HG03159 (cell line): ENCODE data around the gene TNS3.
"Not testable (repeated sequence)": the region's sequence is repeated elsewhere in the genome, so short reads cannot be mapped to it uniquely, and the experiment has no call there.

ENCODE experiments used
- ATAC-seq: cut with Tn5 transposase; IDR thresholded peaks from one replicate; pipeline ENCODE4 v1.9.1; 2021; ENCODE audit warnings: mild to moderate bottlenecking, moderate library complexity; ENCODE audit not compliant: unreplicated experiment

The TNS3 gene

DNA sequence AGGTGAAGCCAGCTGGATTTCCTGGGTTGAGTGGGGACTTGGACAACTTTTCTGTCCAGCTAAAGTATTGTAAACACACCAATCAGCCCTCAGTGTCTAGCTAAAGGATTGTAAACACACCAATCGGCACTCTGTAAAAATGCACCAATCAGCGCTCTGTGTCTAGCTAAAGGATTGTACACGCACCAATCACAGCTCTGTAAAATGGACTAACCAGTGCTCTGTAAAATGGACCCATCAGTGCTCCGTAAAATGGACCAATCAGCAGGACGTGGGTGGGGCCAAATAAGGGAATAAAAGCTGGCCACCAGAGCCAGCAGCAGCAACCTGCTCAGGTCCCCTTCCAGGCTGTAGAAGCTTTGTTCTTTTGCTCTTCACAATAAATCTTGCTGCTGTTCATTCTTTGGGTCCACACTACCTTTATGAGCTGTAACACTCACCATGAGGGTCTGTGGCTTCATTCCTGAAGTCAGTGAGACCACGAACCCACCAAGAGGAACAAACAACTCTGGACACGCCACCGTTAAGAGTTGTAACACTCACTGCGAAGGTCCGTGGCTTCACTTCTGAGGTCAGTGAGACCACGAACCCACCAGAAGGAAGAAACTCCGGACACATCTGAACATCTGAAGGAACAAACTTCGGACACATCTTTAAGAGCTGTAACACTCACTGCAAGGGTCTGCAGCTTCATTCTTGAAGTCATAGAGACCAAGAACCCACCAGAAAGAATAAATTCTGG lies 21.8 kb upstream of the TNS3 start:
- not testable (repeated sequence) for ATAC-seq

DNA sequence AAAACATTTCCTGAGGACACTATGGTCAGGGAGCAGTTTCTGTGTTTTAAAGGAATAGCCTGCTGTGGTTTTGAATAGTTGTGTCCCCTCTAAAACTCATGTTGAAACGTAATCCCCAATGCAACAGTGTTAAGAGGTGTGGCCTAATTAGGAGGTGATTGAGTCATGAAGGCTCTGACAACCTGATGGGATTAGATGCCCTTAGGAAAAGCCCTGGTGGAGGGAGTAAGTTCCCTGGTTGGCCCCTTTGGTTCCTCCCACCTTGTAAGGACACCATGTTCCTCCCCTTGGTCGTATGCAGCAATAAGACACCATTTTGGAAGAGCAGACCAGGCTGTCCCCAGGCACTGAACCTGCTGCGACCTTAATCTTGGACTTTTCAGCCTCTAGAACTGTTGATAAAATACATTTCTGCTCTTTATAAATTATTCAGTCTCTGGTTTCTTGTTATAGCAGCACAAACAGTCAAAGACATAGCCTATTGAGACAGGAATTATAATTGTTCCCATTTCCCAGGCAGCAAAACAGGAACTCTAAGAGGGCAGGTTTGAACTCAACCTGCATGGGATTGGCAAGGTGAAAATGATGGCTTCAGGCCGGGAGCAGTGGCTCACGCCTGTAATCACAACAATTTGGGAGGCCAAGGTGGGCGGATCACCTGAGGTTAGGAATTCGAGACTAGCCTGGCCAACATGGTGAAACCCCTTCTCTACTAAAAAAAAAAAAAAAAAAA lies 20.5 kb upstream of the TNS3 start:
- ATAC-seq: no peak

DNA sequence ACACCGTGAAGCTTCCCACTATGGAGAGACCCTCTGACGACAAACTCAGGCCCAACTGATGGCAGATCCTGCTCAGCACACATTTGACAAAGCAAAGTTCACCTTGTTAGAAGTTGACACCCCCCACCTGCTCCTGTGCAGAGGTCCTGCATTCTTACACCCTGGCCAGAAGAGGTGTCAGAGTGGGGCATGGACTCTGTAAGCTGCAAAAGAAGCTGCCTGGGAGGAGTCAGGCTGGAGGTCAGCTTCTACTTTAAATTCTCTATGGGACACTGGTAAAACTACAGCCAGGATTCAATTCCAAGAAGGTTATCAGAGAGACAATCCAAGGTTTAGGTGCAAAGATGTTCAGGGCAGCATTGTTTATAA lies 20.0 kb upstream of the TNS3 start:
- no peak for ATAC-seq

DNA sequence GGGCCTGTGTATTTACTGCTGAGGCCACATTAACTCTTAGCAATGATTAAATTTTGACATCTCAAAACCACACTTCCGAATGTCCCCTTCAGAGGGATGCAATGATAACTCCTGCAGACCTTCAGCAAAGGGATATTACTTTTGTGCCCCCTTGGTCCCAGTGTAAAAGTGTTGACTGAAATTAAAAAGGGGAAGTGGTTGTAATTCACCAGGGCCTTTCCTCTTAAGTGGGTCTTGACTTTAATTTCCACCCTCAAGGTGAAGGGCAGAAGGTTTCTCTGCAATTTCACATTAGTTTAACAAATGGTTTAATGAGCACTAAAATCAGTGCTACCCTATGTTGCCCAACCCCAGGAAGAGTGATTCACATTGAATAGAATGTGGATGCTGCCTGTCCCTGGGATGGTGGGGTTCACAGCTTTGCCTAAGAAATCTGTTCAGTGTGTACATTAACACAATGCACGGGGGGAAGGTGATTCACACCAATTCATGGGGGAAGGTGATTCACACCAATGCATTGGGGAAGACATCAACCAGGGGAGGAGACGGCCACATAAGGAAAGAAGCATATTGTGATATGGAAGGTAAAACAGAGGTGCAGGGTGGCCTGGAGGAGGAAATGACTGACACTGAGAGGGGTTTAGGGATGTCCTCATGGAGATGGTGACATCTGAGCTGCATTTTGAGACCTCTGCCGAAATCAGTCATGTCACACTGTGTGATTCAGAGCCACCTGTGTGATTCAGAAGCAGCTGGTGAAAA lies 19.4 kb upstream of the TNS3 start:
- no peak for ATAC-seq

DNA sequence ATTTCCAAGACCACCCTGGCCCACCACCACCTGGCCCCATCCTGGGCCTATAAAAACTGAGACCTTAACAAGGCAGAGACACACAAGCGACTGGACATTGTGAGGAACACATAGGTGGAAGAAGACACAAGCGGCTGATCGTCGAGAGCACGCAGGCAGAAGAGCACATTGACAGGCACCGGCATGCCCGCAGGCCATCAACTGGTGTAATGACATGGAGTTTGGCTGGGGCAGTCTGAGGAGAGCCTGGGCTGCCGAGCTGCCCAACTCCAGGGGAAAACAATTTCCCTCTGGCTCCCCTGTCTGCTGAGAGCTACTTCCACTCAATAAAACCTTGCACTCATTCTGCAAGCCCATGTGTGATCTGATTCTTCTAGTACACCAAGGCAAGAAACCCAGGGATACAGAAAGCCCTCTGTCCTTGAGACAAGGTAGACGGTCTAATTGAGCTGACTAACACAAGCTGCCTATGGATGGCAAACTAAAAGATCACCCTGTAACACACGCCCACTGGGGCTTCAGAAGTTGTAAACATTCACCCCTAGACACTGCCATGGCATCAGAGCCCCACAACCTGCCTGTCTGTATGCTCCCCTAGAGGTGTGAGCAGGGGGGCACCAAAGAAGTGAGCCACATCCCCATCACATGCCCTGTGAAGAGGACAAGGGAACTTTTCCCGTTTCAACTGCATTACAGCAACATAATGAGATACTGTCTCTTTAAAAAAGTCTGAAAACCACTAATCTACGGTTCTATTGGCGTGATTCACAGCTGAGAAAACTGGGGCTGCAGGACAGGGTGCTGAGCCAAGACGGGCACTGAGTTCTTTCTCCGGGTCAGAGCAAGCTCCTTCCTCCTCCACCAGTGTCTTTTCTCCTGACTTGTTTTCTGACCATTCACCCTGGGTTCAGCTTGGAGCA lies 18.5 kb upstream of the TNS3 start:
- ATAC-seq: no peak

DNA sequence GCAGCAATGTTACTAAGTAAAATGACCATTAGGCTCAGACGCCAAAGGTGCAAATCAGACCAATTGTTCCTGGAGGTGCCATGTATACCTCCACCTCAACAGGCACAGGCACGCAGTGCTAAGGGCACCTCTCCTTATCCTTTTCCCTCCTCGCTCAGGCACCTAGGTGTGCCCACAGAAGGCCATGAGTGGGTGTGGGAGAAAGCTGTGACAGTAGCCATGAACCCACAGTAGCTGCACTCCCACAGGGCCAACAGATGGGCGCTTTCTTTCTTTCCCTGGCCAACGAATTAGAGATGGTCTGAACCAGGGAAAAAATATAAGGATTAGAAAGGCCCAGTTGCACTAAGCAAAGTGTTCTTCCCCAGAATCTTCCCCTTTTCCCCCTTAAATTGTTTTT lies 15.5 kb upstream of the TNS3 start:
- ATAC-seq: no peak

DNA sequence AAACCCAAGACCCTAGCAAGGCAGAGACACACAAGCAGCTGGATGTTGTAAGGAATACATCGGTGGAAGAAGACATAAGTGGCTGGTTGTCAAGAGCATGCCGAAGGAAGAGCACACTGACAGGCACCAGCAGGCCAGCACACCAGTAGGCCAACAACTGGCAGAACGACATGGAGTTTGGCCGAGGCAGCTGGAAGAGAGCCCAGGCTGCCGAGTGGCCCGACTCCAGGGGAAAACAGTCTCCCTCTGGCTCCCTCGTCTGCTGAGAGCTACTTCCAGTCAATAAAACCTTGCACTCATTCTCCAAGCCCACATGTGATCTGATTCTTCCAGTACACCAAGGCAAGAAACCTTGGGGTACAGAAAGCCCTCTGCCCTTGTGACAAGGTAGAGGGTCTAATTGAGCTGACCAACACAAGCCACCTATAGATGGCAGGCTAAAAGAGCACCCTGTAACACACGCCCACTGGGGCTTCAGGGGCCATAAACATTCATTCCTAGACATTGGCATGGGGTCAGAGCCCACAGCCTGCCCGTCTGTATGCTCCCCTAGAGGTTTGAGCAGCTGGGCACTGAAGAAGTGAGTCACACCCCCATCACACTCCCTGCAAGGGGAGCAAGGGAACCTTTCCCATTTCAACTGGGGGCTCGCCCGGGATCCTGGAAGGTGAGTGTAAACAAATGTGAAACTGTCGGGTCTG lies 14.7 kb upstream of the TNS3 start:
- no peak for ATAC-seq

DNA sequence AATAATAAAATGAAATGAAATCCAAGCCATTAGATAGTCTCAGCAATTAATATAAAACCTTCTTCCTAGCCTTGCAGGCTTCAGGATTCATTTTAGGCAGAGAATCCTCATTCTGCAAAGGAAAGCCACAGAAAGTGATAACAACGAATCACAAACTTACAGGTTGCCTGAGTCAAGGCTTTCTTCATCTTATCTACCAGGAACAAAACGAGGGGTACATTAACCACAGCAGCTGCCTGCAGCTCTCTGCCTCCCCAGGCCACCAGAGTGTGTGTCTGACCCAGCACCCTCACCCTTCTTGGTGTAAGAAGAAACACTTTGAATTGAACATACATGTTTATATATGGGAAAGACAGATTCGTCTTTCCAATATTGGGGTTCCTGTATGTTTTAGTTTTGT lies 12.5 kb upstream of the TNS3 start:
- ATAC-seq: no peak

DNA sequence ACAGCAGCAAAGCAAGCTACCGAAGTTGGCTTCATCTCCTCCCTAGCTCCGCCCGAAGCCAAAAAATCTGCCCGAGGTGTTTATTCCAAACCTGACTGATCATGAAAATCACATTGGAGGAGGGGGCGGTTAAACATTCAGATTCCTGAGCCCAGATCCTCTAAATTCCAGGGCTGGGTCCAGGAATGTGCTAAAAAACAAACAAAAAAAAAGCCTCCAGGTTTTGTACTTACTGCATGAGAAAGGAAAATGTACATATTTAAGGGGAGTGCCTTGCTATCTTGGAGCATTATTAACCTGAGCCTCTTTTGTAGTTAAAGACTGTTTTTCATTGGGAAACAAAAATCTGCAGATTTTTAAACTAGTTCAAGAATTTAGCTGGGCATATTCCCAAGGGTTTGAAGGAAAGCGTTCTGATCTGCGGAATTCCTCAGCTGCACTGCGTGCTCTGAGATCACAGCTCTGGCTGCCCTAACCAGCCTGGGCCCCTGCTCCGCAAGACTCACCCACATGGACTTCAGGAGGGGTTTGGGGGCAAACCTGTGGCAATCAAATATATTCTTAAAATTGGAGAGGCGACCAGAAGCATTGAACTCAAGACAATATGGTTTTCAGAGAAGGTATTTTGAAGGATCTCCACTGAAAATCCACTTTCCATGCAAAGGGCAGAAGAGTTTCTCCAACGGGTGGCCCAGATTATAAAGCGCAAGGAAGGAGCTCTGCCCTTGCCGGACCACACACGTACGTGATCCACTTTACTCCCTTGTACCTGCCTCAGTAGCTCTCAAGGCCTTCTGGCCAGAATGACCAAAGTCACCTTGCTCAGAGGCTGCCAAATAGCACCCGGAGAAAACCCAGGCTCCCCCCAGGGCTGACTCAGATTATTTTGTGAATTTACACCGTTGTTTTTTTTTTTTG lies 10.0 kb upstream of the TNS3 start:
- no peak for ATAC-seq

DNA sequence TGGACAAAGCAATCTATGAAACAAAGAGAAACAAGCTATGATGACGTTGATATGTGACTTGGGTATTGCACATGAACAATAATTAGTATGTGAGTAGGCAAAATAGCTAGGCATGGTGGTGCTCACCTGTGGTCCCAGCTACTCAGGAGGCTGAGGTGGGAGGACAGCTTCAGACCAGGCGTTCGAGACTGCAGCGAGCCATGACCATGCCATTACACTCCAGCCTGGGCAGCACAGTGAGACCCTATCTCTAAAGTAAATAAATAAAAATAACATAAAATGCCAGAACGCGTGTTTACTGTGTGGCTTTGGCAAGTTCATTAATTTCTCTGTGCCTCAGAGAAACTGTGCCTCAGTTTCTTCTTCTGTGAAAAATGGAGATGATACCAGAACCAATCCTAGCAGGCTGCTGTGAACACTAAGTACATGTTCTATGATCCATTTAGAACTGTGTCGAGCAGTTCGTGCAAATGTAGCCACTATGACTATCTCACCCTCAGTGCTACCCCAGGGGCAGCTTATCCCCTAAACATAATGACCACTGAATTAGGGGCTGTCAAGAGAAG lies 9.3 kb upstream of the TNS3 start:
- ATAC-seq: no peak

DNA sequence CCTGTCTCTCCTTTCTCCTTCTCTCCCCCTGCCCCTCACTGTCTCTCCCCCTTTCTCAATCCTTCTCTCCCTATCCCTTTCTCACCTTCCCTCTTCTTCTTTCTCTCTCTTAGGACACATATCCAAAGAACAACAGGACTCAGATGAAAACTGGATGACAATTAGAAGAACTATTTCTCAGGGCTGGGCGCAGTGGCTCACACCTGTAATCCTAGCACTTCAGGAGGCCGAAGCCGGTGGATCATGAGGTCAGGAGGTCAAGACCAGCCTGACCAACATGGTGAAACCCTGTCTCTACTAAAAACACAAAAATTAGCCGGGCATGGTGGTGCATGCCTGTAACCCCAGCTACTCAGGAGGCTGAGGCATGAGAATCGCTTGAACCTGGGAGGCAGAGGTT lies 8.3 kb upstream of the TNS3 start:
- not testable (repeated sequence) for ATAC-seq

DNA sequence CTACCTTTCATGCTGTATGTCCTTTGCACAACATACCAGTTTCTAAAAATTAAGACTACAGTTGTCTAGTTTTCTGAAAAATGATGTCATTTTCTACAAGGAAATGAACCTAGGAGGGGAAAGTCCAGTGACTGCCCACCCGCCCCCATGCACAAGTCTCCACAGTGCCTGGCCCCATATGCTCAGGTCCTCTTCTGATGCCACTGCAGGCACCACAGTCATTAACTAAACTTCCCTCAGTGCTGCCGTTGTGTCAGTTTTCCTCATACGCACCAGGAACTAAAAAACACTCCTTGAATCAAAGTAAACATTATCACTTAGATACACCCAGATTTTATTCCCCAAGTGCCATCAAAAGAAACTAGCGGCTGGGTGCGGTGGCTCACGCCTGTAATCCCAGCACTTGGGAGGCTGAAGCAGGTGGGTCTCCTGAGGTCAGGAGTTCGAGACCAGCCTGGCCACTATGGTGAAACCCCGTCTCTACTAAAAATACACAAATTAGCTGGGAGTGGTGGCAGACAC lies 6.9 kb upstream of the TNS3 start:
- no peak for ATAC-seq

DNA sequence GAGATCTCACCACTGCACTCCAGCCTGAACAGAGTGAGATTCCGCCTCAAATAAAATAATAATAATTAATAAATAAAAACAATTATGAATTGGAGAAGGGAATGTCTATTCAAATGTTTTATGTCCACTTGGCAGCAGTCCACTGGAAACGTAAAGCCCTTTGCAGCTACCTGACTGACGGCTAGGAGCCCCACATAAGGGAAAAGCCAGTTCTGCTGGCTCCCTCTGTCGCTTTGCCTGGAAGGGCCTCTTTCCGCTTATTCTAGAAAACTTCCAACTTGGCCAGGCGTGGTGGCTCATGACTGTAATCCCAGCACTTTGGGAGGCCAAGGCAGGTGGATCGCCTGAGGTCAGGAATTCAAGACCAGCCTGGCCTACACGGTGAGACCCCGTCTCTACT lies 6.1 kb upstream of the TNS3 start:
- no peak for ATAC-seq

DNA sequence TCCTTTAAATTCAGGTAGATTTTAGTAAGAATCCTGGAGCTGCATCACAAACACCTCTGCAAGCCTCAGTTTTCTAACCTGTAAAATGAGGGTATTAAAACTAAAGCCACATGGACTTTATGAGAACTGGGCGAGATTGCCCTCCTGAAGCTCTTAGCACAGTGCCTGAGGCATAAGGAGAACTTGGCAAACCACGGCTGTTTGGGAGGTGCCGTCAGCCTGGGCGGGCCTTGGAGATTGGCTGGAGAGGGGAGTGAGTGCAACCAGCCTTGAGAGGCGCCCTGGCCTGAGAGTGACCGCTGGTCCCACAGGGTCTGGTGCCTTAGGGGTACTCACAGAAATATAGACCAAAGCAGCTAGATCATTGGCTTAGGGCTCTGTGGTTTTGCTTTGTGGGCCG lies 5.4 kb upstream of the TNS3 start:
- ATAC-seq: no peak

DNA sequence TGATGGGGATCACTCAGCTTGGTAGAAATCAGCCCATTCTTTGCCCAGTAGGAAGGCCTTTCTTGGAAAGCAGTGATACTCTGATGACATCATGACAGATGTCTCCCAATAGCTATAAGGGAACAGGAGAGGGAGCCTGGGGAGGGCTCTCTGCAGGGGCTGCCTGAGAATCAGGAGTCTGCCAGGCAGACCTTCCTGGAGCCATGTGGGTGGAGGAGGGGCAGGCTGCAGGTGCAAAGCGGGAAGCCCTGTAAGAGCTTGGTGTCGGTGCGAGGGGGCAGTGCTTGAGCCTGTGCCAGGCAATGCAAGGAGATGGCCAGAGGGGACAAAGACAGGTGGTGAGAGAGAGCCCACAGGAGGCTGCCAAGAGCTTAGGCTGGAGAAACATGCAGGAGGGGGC lies 5.0 kb upstream of the TNS3 start:
- ATAC-seq: no peak

DNA sequence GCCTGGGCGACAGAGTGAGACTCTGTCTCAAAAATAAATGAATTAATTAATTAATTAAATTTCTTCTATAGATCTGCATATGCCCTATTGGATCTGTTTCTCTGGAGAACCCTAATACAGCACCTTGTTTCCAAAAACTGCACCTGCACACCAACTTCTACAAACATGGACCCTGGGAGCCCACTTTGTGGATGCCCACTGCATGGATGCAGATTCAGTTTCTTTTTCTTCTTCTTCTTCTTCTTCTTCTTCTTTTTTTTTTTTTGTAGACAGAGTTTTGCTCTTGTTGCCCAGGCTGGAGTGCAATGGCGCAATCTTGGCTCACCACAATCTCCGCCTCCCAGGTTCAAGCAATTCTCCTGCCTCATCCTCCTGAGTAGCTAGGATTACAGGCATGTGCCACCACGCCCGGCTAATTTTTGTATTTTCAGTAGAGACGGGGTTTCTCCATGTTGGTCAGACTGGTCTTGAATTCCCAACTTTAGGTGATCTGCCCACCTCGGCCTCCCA lies 4.3 kb upstream of the TNS3 start:
- ATAC-seq: not testable (repeated sequence)

DNA sequence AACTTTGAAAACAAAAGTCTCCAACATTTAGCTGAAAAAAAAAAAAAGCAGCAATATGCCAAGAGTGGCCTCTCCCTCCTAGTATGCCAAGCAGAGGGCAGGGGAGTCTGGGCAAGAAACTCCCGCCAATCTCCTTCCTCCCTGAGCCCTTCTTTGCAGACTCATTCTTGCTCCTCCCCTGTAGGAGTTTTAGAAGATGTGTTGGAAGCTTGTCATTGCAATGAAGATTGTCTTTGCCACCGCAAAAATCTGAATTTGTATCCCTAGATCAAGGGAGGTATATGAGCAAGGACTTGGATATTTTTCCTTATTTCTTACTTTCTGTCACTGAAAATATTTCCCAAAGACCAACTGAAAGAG lies 2.6 kb upstream of the TNS3 start:
- no peak for ATAC-seq

DNA sequence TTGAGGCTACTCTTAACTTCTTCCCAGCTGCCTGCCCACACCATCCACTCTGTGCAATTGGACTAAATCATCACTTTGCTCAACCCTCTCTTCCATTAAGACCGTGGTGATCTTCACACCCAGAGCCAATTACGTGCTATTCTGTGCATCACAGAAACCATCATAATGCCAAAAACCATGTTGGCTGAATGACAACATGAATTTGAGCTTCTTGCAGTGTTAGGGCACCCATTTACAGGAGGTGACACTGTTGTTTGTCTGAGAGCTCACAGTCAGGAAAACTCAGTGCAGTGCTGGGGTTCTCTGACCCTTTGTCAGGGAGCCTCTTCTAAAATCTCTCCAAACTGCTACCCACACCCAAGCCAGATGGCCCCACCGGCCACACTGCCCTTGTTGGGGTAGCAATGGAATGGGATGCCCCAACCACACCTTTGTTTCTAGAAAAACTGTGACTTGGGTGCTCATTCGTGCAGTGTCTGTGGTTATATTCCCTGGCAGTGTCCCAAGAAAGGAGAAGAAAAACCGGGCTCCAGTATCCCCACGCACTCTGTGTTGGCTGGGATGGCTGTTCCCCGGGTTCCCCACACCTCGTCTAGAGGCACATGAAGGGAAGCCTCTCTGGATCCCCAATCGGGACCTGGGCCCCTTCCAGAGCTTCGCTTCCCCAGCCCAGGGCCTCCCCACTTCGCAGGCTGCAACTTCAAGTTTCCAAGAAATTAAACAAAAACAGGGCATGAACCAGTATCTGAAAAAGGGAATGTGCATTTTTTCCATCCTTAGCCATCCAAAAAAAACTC lies 2.0 kb upstream of the TNS3 start:
- ATAC-seq: no peak
